AG20443 (cell line): Measurements from ENCODE around the gene TNK2.
A peak's percentile ranks its signal among the peaks of the same experiment; 100 is the strongest.
"Not testable (repeated sequence)": the region's sequence is repeated elsewhere in the genome, so short reads cannot be mapped to it uniquely, and the experiment has no call there.

ENCODE experiments used
- DNase-seq: peaks from one replicate; pipeline ENCODE4 v3.0.0; 2012; ENCODE audit warnings: low spot score, mixed read lengths

TNK2 gene

GRCh38 chr3:195916991-195917390 lies 8.6 kb upstream of the TNK2 start:
- DNase-seq: no peak

GRCh38 chr3:195916291-195916690 lies 7.9 kb upstream of the TNK2 start:
- DNase-seq: no peak

- peak; percentile 96 for DNase-seq
These were observed 6.5 kb upstream of the TNK2 start for GRCh38 chr3:195914648-195915473.

- not testable (repeated sequence) for DNase-seq
These were observed 5.8 kb upstream of the TNK2 start for GRCh38 chr3:195914146-195914545.

GRCh38 chr3:195913382-195913781 lies 5.0 kb upstream of the TNK2 start:
- no peak for DNase-seq

GRCh38 chr3:195911946-195912270 lies 3.6 kb upstream of the TNK2 start:
- DNase-seq: no peak

GRCh38 chr3:195911041-195911945 lies 2.9 kb upstream of the TNK2 start:
- no peak for DNase-seq

GRCh38 chr3:195910499-195910845 lies 2.1 kb upstream of the TNK2 start:
- no peak for DNase-seq

- peak; percentile 99 for DNase-seq
These were observed 1.5 kb upstream of the TNK2 start for GRCh38 chr3:195909644-195910498.

GRCh38 chr3:195908694-195909581 lies 587 bp upstream of the TNK2 start:
- peak; percentile 53 for DNase-seq

- DNase-seq: no peak
These were observed 742 bp downstream of the TNK2 start for GRCh38 chr3:195907684-195907933.

- no peak for DNase-seq
These were observed 1.3 kb downstream of the TNK2 start for GRCh38 chr3:195906865-195907683.

GRCh38 chr3:195905970-195906864 lies 2.1 kb downstream of the TNK2 start:
- no peak for DNase-seq

- no peak for DNase-seq
These were observed 4.0 kb downstream of the TNK2 start for GRCh38 chr3:195904368-195904767.

- no peak for DNase-seq
These were observed 4.4 kb downstream of the TNK2 start for GRCh38 chr3:195903950-195904290.

- DNase-seq: not testable (repeated sequence)
These were observed 5.7 kb downstream of the TNK2 start for GRCh38 chr3:195902634-195903033.

- DNase-seq: peak; percentile 22
These were observed 6.3 kb downstream of the TNK2 start for GRCh38 chr3:195901836-195902585.

- DNase-seq: peak; percentile 90
These were observed 7.7 kb downstream of the TNK2 start for GRCh38 chr3:195900436-195901355.
